Activated T-cell treated with anti-CD3 and anti-CD28 coated beads, Interleukin-2, amount 50 U/mL, for 4 hours (primary cell): ENCODE data around the gene THAP6. TPM values are rescaled to one million over a fixed set of nuclear protein-coding genes. Genes with fewer than 3 reads are reported as not detected.
"Not testable (repeated sequence)": the region's sequence is repeated elsewhere in the genome, so short reads cannot be mapped to it uniquely, and the experiment has no call there.

Experiments
- ATAC-seq, 2 donors: fragments of 200-7000 bp; cut with Tn5 transposase; one replicate each; pipeline ENCODE4 v1.10.0; 2021
- DNase-seq: peaks from one replicate; pipeline ENCODE4 v3.0.0-alpha.2; 2020
- H3K27me3 Mint-ChIP-seq: one replicate; pipeline ENCODE4 v1.8.0; 2021; ENCODE audit warnings: low read depth, mixed read lengths
- H3K36me3 Mint-ChIP-seq: one replicate; pipeline ENCODE4 v1.8.0; 2022; ENCODE audit warnings: mixed read lengths; ENCODE audit not compliant: insufficient read depth
- H3K4me1 Mint-ChIP-seq: one replicate; pipeline ENCODE4 v1.8.0; 2021; ENCODE audit warnings: low read depth, mixed read lengths
- H3K4me3 Mint-ChIP-seq: one replicate; pipeline ENCODE4 v1.8.0; 2021; ENCODE audit warnings: mild to moderate bottlenecking, moderate library complexity, mixed read lengths
- H3K9me3 Mint-ChIP-seq: one replicate; pipeline ENCODE4 v1.8.0; 2021; ENCODE audit warnings: mixed read lengths
- total RNA-seq, 3 donors: library from RNA; stranded (reverse); gene quantifications; one replicate each; pipeline ENCODE4 v1.2.1, GENCODE V29; 2021

THAP6 gene
- total RNA-seq, 3 donors from 2014 or later, result 13.6 to 20.9 (median 14.0) TPM

- peaks cover 24% of the 10 kb centered on the region for H3K36me3 Mint-ChIP-seq
- peak; percentile 37 to 58 for ATAC-seq
- no peaks in the 10 kb centered on the region for H3K27me3 Mint-ChIP-seq
Measured at GRCh38 chr4:75542824-75543223, 28.6 kb downstream of the THAP6 start.

GRCh38 chr4:75544220-75544619 is 29.9 kb downstream of the THAP6 start:
- not testable (repeated sequence) for H3K27me3 Mint-ChIP-seq, H3K4me3 Mint-ChIP-seq, ATAC-seq

More at GRCh38 chr4:75542824-75543223, 28.6 kb downstream of the THAP6 start:
- no peaks in the 10 kb centered on the region for H3K4me1 Mint-ChIP-seq
- no peak for DNase-seq
- no peak overlapping the region for H3K4me3 Mint-ChIP-seq
- H3K9me3 Mint-ChIP-seq, result no peaks in the 10 kb centered on the region

GRCh38 chr4:75544870-75545269 is 30.6 kb downstream of the THAP6 start:
- no peaks in the 10 kb centered on the region for H3K27me3 Mint-ChIP-seq
- ATAC-seq (no peak), DNase-seq (no peak)
- no peaks in the 10 kb centered on the region for H3K4me1 Mint-ChIP-seq
- no peaks in the 10 kb centered on the region for H3K9me3 Mint-ChIP-seq
- no peak overlapping the region for H3K4me3 Mint-ChIP-seq
- peaks cover 18% of the 10 kb centered on the region for H3K36me3 Mint-ChIP-seq

More at GRCh38 chr4:75544220-75544619, 29.9 kb downstream of the THAP6 start:
- H3K4me1 Mint-ChIP-seq, DNase-seq, H3K9me3 Mint-ChIP-seq: not testable (repeated sequence)
- H3K36me3 Mint-ChIP-seq, result peaks cover 23% of the 10 kb centered on the region

- Mint-ChIP-seq H3K4me3 (no peak overlapping the region), H3K9me3 (no peaks in the 10 kb centered on the region), H3K27me3 (no peaks in the 10 kb centered on the region), H3K4me1 (no peaks in the 10 kb centered on the region), H3K36me3 (peaks cover 14% of the 10 kb centered on the region)
- ATAC-seq (no peak), DNase-seq (no peak)
Measured at GRCh38 chr4:75545526-75545925, 31.3 kb downstream of the THAP6 start.

GRCh38 chr4:75547647-75548387 is 33.5 kb downstream of the THAP6 start:
- H3K36me3 Mint-ChIP-seq, result peaks cover 10% of the 10 kb centered on the region
- DNase-seq (no peak), ATAC-seq (no peak)
- H3K9me3 Mint-ChIP-seq, result no peaks in the 10 kb centered on the region
- no peaks in the 10 kb centered on the region for H3K4me1 Mint-ChIP-seq
- H3K27me3 Mint-ChIP-seq, result no peaks in the 10 kb centered on the region
- H3K4me3 Mint-ChIP-seq, result no peak overlapping the region

GRCh38 chr4:75549019-75549418 is 34.7 kb downstream of the THAP6 start:
- Mint-ChIP-seq H3K4me1 (no peaks in the 10 kb centered on the region), H3K36me3 (peaks cover 3% of the 10 kb centered on the region), H3K4me3 (no peak overlapping the region), H3K27me3 (no peaks in the 10 kb centered on the region), H3K9me3 (no peaks in the 10 kb centered on the region)
- DNase-seq (no peak), ATAC-seq (no peak)

GRCh38 chr4:75552452-75552851 is 38.2 kb downstream of the THAP6 start:
- Mint-ChIP-seq H3K9me3 (no peaks in the 10 kb centered on the region), H3K4me3 (no peak overlapping the region), H3K36me3 (no peaks in the 10 kb centered on the region), H3K4me1 (peaks cover 6% of the 10 kb centered on the region), H3K27me3 (peaks cover 7% of the 10 kb centered on the region)
- DNase-seq, result no peak
- no peak for ATAC-seq

- Mint-ChIP-seq H3K36me3 (no peaks in the 10 kb centered on the region), H3K9me3 (no peaks in the 10 kb centered on the region), H3K4me3 (no peak within 1 kb of the TSS), H3K27me3 (peaks cover 13% of the 10 kb centered on the region), H3K4me1 (peaks cover 6% of the 10 kb centered on the region)
- peak; percentile 9 for DNase-seq
- ATAC-seq, result peak; percentile 89 to 95
Measured at GRCh38 chr4:75555294-75556164, 41.3 kb downstream of the THAP6 start, which contains the start of gene ODAPH. TSS of gene ODAPH (plus strand) at chr4:75556066. CDS start at chr4:75556083, 17 bp downstream.

- DNase-seq, result no peak
- Mint-ChIP-seq H3K9me3 (no peaks in the 10 kb centered on the region), H3K27me3 (peaks cover 13% of the 10 kb centered on the region), H3K4me1 (peaks cover 6% of the 10 kb centered on the region), H3K4me3 (no peak overlapping the region), H3K36me3 (no peaks in the 10 kb centered on the region)
- no peak for ATAC-seq
Measured at GRCh38 chr4:75557696-75558095, 43.4 kb downstream of the THAP6 start.

GRCh38 chr4:75561789-75562188 is 47.5 kb downstream of the THAP6 start:
- no peak for ATAC-seq
- no peak for DNase-seq
- Mint-ChIP-seq H3K4me3 (no peak overlapping the region), H3K4me1 (peaks cover 6% of the 10 kb centered on the region), H3K27me3 (peaks cover 18% of the 10 kb centered on the region), H3K36me3 (no peaks in the 10 kb centered on the region), H3K9me3 (no peaks in the 10 kb centered on the region)

GRCh38 chr4:75564023-75564422 is 49.8 kb downstream of the THAP6 start:
- DNase-seq (no peak), ATAC-seq (no peak)
- Mint-ChIP-seq H3K27me3 (peaks cover 9% of the 10 kb centered on the region), H3K9me3 (no peaks in the 10 kb centered on the region), H3K4me1 (peaks cover 6% of the 10 kb centered on the region), H3K4me3 (no peak overlapping the region), H3K36me3 (no peaks in the 10 kb centered on the region)

- DNase-seq (no peak), ATAC-seq (no peak)
- Mint-ChIP-seq H3K9me3 (no peaks in the 10 kb centered on the region), H3K4me3 (no peak overlapping the region), H3K27me3 (peaks cover 11% of the 10 kb centered on the region), H3K4me1 (peaks cover 6% of the 10 kb centered on the region), H3K36me3 (no peaks in the 10 kb centered on the region)
Measured at GRCh38 chr4:75565481-75565880, 51.2 kb downstream of the THAP6 start.

GRCh38 chr4:75566911-75567310 is 52.6 kb downstream of the THAP6 start:
- no peak overlapping the region for H3K4me3 Mint-ChIP-seq
- ATAC-seq (no peak), DNase-seq (no peak)
- H3K36me3 Mint-ChIP-seq, result no peaks in the 10 kb centered on the region
- H3K9me3 Mint-ChIP-seq, result no peaks in the 10 kb centered on the region
- H3K27me3 Mint-ChIP-seq, result peaks cover 13% of the 10 kb centered on the region
- H3K4me1 Mint-ChIP-seq, result peaks cover 6% of the 10 kb centered on the region

- Mint-ChIP-seq H3K9me3 (no peaks in the 10 kb centered on the region), H3K4me1 (peaks cover 6% of the 10 kb centered on the region), H3K4me3 (no peak overlapping the region), H3K36me3 (no peaks in the 10 kb centered on the region), H3K27me3 (peaks cover 13% of the 10 kb centered on the region)
- ATAC-seq (no peak), DNase-seq (no peak)
Measured at GRCh38 chr4:75567725-75568124, 53.5 kb downstream of the THAP6 start.
